MCF 10A (cell line): ENCODE data around the gene CLIP4. TPM values are rescaled to one million over a fixed set of nuclear protein-coding genes. Genes with fewer than 3 reads are reported as not detected.
"Not testable (repeated sequence)": the region's sequence is repeated elsewhere in the genome, so short reads cannot be mapped to it uniquely, and the experiment has no call there.

ENCODE experiments used
- BruUV-seq: library from RNA; stranded (reverse); fragments of 400-500 nt; replicated peaks from 2 replicates; lab custom pipeline; 2021; lab: Mats Ljungman, UMichigan
- CTCF ChIA-PET: fragments of 300-600 bp; sonication (Branson Sonifier 250); formaldehyde crosslinking; extraction: SDS; loops from one replicate; lab custom pipeline; 2021; ENCODE audit warnings: antibody characterized with exemption, inconsistent platforms; lab: Yijun Ruan, JAX
- POLR2A ChIA-PET: fragments of 300-600, 350-650 bp; sonication (Branson Sonifier 250); formaldehyde crosslinking; extraction: SDS; loops from one replicate; lab custom pipeline; 2020; ENCODE audit warnings: antibody characterized with exemption, inconsistent platforms; lab: Yijun Ruan, JAX
- DNase-seq: peaks from one replicate; pipeline ENCODE4 v3.0.0-alpha.2; 2018; ENCODE audit not compliant: unreplicated experiment
- H3K27ac Mint-ChIP-seq: one replicate; pipeline ENCODE4 v1.8.0; 2022; ENCODE audit warnings: mild to moderate bottlenecking, low read depth, mixed read lengths; ENCODE audit not compliant: unreplicated experiment
- H3K27me3 Mint-ChIP-seq: one replicate; pipeline ENCODE4 v1.8.0; 2022; ENCODE audit warnings: mixed read lengths; ENCODE audit not compliant: insufficient read depth, unreplicated experiment
- H3K36me3 Mint-ChIP-seq: one replicate; pipeline ENCODE4 v1.8.0; 2022; ENCODE audit warnings: mild to moderate bottlenecking, moderate library complexity, mixed read lengths; ENCODE audit not compliant: insufficient read depth, unreplicated experiment
- H3K4me1 Mint-ChIP-seq: one replicate; pipeline ENCODE4 v1.8.0; 2022; ENCODE audit warnings: mixed read lengths; ENCODE audit not compliant: insufficient read depth, unreplicated experiment
- H3K4me3 Mint-ChIP-seq: one replicate; pipeline ENCODE4 v1.8.0; 2022; ENCODE audit warnings: mild to moderate bottlenecking, moderate library complexity, mixed read lengths; ENCODE audit not compliant: unreplicated experiment
- H3K9me3 Mint-ChIP-seq: one replicate; pipeline ENCODE4 v1.8.0; 2022; ENCODE audit warnings: mixed read lengths; ENCODE audit not compliant: unreplicated experiment
- CTCF ChIP-seq: fragments of 200-600 bp; IDR thresholded peaks from one replicate; pipeline ENCODE4 v1.8.0; 2022; ENCODE audit warnings: antibody characterized with exemption, mild to moderate bottlenecking; ENCODE audit not compliant: unreplicated experiment
- intact Hi-C: fragments of 100-400 bp; cut with micrococcal nuclease; formaldehyde crosslinking; loops from 2 replicates; pipeline ENCODE4 v1.14.1; 2022
- total RNA-seq: library from RNA; stranded (reverse); gene quantifications from 2 replicates; pipeline ENCODE4 v1.2.3, GENCODE V29; 2022

The CLIP4 gene
- total RNA-seq, 1 experiment from 2014 or later, result 77.8 TPM

DNA sequence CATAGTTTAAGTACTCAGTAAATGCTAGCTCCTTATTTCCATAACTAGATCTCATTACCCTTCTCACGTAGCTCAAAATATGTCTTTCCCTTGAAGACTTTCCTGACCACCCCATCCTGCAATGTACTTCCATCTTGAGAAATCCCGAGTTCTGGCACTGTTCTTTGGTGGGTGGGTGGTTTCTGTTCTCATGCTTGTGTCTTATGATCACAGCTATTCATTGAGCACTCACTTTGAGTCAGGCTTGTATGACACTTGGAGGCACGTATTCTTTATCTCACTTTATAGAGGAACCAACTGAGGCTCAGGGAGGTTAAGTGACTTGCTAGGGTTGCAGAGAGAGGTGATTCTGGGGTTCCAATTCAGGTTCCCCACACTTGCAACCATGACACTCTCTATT, 9.0 kb upstream of the CLIP4 start:
- intact Hi-C loops, result no loop called here
- Mint-ChIP-seq H3K9me3 (no peaks in the 10 kb centered on the region), H3K27me3 (no peaks in the 10 kb centered on the region), H3K4me3 (no peak overlapping the region), H3K27ac (no peak overlapping the region), H3K36me3 (no peaks in the 10 kb centered on the region), H3K4me1 (peaks cover 23% of the 10 kb centered on the region)
- CTCF ChIA-PET, result interaction anchor here (0.5 kb wide), 1 partner anchor 736 kb away, joined by 3 read pairs; no protein-coding TSS in a partner anchor
- BruUV-seq, result no TSS peak
- POLR2A ChIA-PET, result interaction anchor here (0.5 to 6.7 kb wide), 9 partner anchors 10 to 235 kb away, joined by 3 to 70 read pairs (median 3); partner anchors contain the start of gene CLIP4
- DNase-seq, result no peak
- TF ChIP-seq CTCF, result no peak

GRCh38 chr2:29106980-29107388, 8.2 kb upstream of the CLIP4 start:
- Mint-ChIP-seq H3K4me1 (peaks cover 26% of the 10 kb centered on the region), H3K9me3 (no peaks in the 10 kb centered on the region), H3K27ac (no peak overlapping the region), H3K27me3 (no peaks in the 10 kb centered on the region), H3K4me3 (no peak overlapping the region), H3K36me3 (no peaks in the 10 kb centered on the region)
- DNase-seq, result peak; percentile 25
- no peak for TF ChIP-seq CTCF
- no TSS peak for BruUV-seq
- POLR2A ChIA-PET, result interaction anchor here (0.8 to 6.7 kb wide), 9 partner anchors 10 to 44 kb away, joined by 3 to 70 read pairs (median 5); partner anchors contain the start of gene CLIP4
- intact Hi-C loops, result no loop called here
- CTCF ChIA-PET, result interaction anchor here (2.3 kb wide), 1 partner anchor 40 kb away, joined by 8 read pairs; no protein-coding TSS in a partner anchor

- POLR2A ChIA-PET, result interaction anchor here (0.8 to 6.7 kb wide), 9 partner anchors 9 to 45 kb away, joined by 3 to 70 read pairs (median 9); partner anchors contain the start of gene CLIP4
- H3K36me3 Mint-ChIP-seq, H3K27me3 Mint-ChIP-seq, DNase-seq, H3K4me3 Mint-ChIP-seq, H3K27ac Mint-ChIP-seq, H3K9me3 Mint-ChIP-seq, BruUV-seq, intact Hi-C loops: not testable (repeated sequence)
- CTCF ChIA-PET, result interaction anchor here (0.7 to 2.3 kb wide), 3 partner anchors 10 to 44 kb away, joined by 3 to 8 read pairs (median 4); no protein-coding TSS in a partner anchor
- peaks cover 26% of the 10 kb centered on the region for H3K4me1 Mint-ChIP-seq
Measured at GRCh38 chr2:29107547-29107946, 7.7 kb upstream of the CLIP4 start.

DNA sequence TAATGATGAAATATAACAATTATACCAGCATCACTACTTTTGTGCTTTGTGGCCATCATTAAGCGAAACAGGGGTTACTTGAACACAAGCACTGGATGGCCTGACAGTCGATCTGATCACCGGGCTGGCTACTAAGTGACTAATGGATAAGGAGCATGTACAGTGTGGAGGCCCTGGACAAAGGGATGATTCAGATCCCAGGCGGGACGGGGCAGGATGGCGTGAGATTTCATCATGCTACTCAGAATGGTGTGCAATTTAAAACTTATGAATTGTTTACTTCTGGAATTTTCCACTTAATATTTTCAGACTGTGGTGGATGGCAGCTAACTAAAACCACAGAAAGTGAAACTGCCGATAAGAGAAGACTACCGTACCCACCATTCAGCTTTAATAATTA, 7.0 kb upstream of the CLIP4 start:
- BruUV-seq, result no TSS peak
- intact Hi-C loops, result no loop called here
- no peaks in the 10 kb centered on the region for H3K9me3 Mint-ChIP-seq
- no peaks in the 10 kb centered on the region for H3K27me3 Mint-ChIP-seq
- CTCF ChIA-PET, result interaction anchor here (0.7 to 2.3 kb wide), 5 partner anchors 9 to 45 kb away, joined by 3 to 8 read pairs (median 5); no protein-coding TSS in a partner anchor
- peak overlapping the region; percentile 39 for H3K4me3 Mint-ChIP-seq
- H3K36me3 Mint-ChIP-seq, result no peaks in the 10 kb centered on the region
- POLR2A ChIA-PET, result interaction anchor here (0.8 to 6.7 kb wide), 7 partner anchors 8 to 55 kb away, joined by 3 to 70 read pairs (median 13); partner anchors contain the start of gene CLIP4
- DNase-seq, result peak; percentile 95
- TF ChIP-seq CTCF, result no peak
- H3K4me1 Mint-ChIP-seq, result peaks cover 28% of the 10 kb centered on the region
- H3K27ac Mint-ChIP-seq, result peak overlapping the region; percentile 81
